ENCODE measurements around the gene RABGAP1L.

DNA sequence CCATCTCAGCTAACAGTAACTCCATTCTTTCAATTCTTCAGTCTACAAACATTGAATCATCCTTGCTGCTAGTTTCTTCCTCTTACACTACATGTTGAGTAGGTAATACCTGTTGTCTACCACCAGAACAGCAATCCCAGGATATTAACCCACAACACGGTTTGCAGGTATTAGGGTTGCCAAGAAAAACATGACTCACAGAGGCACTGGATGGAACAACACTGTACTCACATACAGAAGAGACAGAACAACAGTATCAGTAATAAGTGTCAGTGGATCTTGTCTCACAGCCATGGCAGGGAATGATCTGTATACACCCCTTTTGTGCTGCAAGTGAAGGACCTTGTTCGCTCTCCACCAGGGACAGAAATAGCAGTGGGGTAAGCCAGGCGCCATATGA, 500.5 kb downstream of the RABGAP1L start:
- TF ChIP-seq POLR2A (IDR thresholded peaks at IDR 0.05; ENCODE audit: extremely low read depth, insufficient read length) = no peak
- TF ChIP-seq, protein P1, sequence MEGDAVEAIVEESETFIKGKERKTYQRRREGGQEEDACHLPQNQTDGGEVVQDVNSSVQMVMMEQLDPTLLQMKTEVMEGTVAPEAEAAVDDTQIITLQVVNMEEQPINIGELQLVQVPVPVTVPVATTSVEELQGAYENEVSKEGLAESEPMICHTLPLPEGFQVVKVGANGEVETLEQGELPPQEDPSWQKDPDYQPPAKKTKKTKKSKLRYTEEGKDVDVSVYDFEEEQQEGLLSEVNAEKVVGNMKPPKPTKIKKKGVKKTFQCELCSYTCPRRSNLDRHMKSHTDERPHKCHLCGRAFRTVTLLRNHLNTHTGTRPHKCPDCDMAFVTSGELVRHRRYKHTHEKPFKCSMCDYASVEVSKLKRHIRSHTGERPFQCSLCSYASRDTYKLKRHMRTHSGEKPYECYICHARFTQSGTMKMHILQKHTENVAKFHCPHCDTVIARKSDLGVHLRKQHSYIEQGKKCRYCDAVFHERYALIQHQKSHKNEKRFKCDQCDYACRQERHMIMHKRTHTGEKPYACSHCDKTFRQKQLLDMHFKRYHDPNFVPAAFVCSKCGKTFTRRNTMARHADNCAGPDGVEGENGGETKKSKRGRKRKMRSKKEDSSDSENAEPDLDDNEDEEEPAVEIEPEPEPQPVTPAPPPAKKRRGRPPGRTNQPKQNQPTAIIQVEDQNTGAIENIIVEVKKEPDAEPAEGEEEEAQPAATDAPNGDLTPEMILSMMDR (IDR thresholded peaks at IDR 0.05; ENCODE audit: low read depth, low read length) = no peak
- TF ChIP-seq MYC (IDR thresholded peaks at IDR 0.05; ENCODE audit: low read depth, low read length) = no peak
- TF ChIP-seq, protein P2, sequence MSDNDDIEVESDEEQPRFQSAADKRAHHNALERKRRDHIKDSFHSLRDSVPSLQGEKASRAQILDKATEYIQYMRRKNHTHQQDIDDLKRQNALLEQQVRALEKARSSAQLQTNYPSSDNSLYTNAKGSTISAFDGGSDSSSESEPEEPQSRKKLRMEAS (IDR thresholded peaks at IDR 0.05; ENCODE audit: low read depth, low read length) = no peak
